Measurements from ENCODE around the gene THPO.

GRCh38 chr3:184360929-184361531 is 17.0 kb downstream of the THPO start:
- no peak for TF ChIP-seq CTCF (IDR thresholded peaks at IDR 0.05)
- TF ChIP-seq POLR2A (IDR thresholded peaks at IDR 0.05): no peak
- TF ChIP-seq EP300 (IDR thresholded peaks at IDR 0.05): no peak
- no peak for TF ChIP-seq POLR2AphosphoS5 (IDR thresholded peaks at IDR 0.05)

Data from upper lobe of left lung (tissue), 4 donors.